Measurements from ENCODE around the gene HAX1.

- TF ChIP-seq CTCF (IDR thresholded peaks at IDR 0.05; ENCODE audit: low read depth, low read length, missing input control) (no peak), RAD21 (IDR thresholded peaks at IDR 0.05) (no peak), JUND (IDR thresholded peaks at IDR 0.05) (no peak), MAX (IDR thresholded peaks at IDR 0.05) (no peak), GABPA (IDR thresholded peaks at IDR 0.05 in 1 of 2, conservative IDR thresholded peaks at IDR 0.05 in 1 of 2) (no peak), REST (IDR thresholded peaks at IDR 0.05) (no peak), TAF1 (conservative IDR thresholded peaks at IDR 0.05) (no peak), RXRA (IDR thresholded peaks at IDR 0.05) (no peak), SP1 (IDR thresholded peaks at IDR 0.05) (no peak), ZBTB33 (IDR thresholded peaks at IDR 0.05) (no peak), NR2F2 (IDR thresholded peaks at IDR 0.05) (no peak), ATF3 (IDR thresholded peaks at IDR 0.05) (no peak)
These were observed 29.2 kb downstream of the HAX1 start for GRCh38 chr1:154301582-154301981.

Measured in liver (tissue), 3 donors.